Neuronal stem cell (in vitro differentiated cells): ENCODE data around the gene SAMD4A.
A peak's percentile ranks its signal among the peaks of the same experiment; 100 is the strongest.

Experiments used
- DNase-seq: peaks from one replicate; pipeline ENCODE4 v3.0.0-alpha.2; 2013; ENCODE audit warnings: low spot score
- H2AFZ ChIP-seq: one replicate; pipeline ENCODE4 v1.6.1; 2013; ENCODE audit warnings: mild to moderate bottlenecking, low read length, inconsistent platforms
- H2AK5ac ChIP-seq: 2 replicates; pipeline ENCODE4 v1.6.1; 2013; ENCODE audit warnings: low read depth, mild to moderate bottlenecking, inconsistent platforms, low read length, moderate library complexity, mixed read lengths
- H2BK120ac ChIP-seq: 2 replicates; pipeline ENCODE4 v1.6.1; 2013; ENCODE audit warnings: low read depth, mild to moderate bottlenecking, inconsistent platforms, low read length, moderate library complexity, mixed read lengths
- H2BK12ac ChIP-seq: one replicate; pipeline ENCODE4 v1.6.1; 2013; ENCODE audit warnings: low read length, inconsistent platforms
- H2BK15ac ChIP-seq: 2 replicates; pipeline ENCODE4 v1.6.1; 2013; ENCODE audit warnings: mild to moderate bottlenecking, low read length, inconsistent platforms, mixed read lengths
- H2BK5ac ChIP-seq: one replicate; pipeline ENCODE4 v1.6.1; 2013; ENCODE audit warnings: inconsistent platforms, mild to moderate bottlenecking, low read length, moderate library complexity
- H3K14ac ChIP-seq: one replicate; pipeline ENCODE4 v1.6.1; 2013; ENCODE audit warnings: low read length, inconsistent platforms
- H3K18ac ChIP-seq: 2 replicates; pipeline ENCODE4 v1.6.1; 2013; ENCODE audit warnings: low read length, inconsistent platforms
- H3K23ac ChIP-seq: 2 replicates; pipeline ENCODE4 v1.6.1; 2013; ENCODE audit warnings: low read depth, mild to moderate bottlenecking, mixed read lengths, low read length, inconsistent platforms; ENCODE audit not compliant: poor library complexity
- H3K27ac ChIP-seq: replicated peaks from 3 replicates; pipeline ENCODE4 v1.5.1; 2013; ENCODE audit warnings: low read length, inconsistent platforms
- H3K27me3 ChIP-seq, 3 experiments: 2 replicates each; pipeline ENCODE4 v1.6.1; 2013; ENCODE audit warnings: low read length in 3 of 3, mild to moderate bottlenecking in 2 of 3, inconsistent platforms in 1 of 3, low read depth in 1 of 3, mixed read lengths in 1 of 3, moderate library complexity in 1 of 3; ENCODE audit not compliant: control insufficient read depth in 3 of 3, insufficient read depth in 3 of 3
- H3K36me3 ChIP-seq, 2 donors: replicated peaks in 1 of 2; 2 replicates each; pipeline ENCODE4 v1.6.1; 2013; ENCODE audit warnings: low read length in 2 of 2; ENCODE audit not compliant: control insufficient read depth in 2 of 2, insufficient read depth in 2 of 2
- H3K4ac ChIP-seq: 2 replicates; pipeline ENCODE4 v1.6.1; 2013; ENCODE audit warnings: inconsistent platforms, mild to moderate bottlenecking, low read length, moderate library complexity
- H3K4me1 ChIP-seq, 2 donors: 1 replicate in 1 of 2; 2 replicates in 1 of 2; pipeline ENCODE4 v1.6.1; 2013; ENCODE audit warnings: low read length in 2 of 2, low read depth in 1 of 2; ENCODE audit not compliant: control insufficient read depth in 2 of 2, insufficient read depth in 1 of 2
- H3K4me2 ChIP-seq: one replicate; pipeline ENCODE4 v1.6.1; 2013; ENCODE audit warnings: mild to moderate bottlenecking, low read length, inconsistent platforms; ENCODE audit not compliant: insufficient read depth, poor library complexity, severe bottlenecking
- H3K4me3 ChIP-seq, 2 donors: 2 replicates each; pipeline ENCODE4 v1.5.1; 2013; ENCODE audit warnings: low read length in 2 of 2, mild to moderate bottlenecking in 2 of 2, inconsistent platforms in 1 of 2, moderate library complexity in 1 of 2
- H3K79me1 ChIP-seq: one replicate; pipeline ENCODE4 v1.6.1; 2013; ENCODE audit warnings: low read depth, mild to moderate bottlenecking, inconsistent platforms, low read length, moderate library complexity
- H3K9ac ChIP-seq: one replicate; pipeline ENCODE4 v1.6.1; 2013; ENCODE audit warnings: mild to moderate bottlenecking, low read depth, low read length, inconsistent platforms; ENCODE audit not compliant: poor library complexity
- H3K9me3 ChIP-seq, 2 donors: replicated peaks in 1 of 2; 2 replicates each; pipeline versions ENCODE3 to v1.6.1; 2013; ENCODE audit warnings: low read length in 2 of 2, mild to moderate bottlenecking in 2 of 2, inconsistent platforms in 1 of 2, low read depth in 1 of 2, mixed read lengths in 1 of 2, moderate library complexity in 1 of 2; ENCODE audit not compliant: control insufficient read depth in 2 of 2, insufficient read depth in 1 of 2
- H4K8ac ChIP-seq: one replicate; pipeline ENCODE4 v1.6.1; 2013; ENCODE audit warnings: low read depth, mild to moderate bottlenecking, inconsistent platforms, low read length, moderate library complexity
- H4K91ac ChIP-seq: one replicate; pipeline ENCODE4 v1.6.1; 2013; ENCODE audit warnings: low read length, low read depth, mild to moderate bottlenecking, inconsistent platforms; ENCODE audit not compliant: poor library complexity
- WGBS, 2 donors: extraction: QIAGEN DNeasy Blood & Tissue Kit; methylation state at CpG; one replicate each; pipeline ENCODE4 v1.1.7; 2013; ENCODE audit warnings: missing lambda C conversion rate in 2 of 2, mixed read lengths in 1 of 2; ENCODE audit not compliant: insufficient read length in 2 of 2, insufficient replicate concordance in 1 of 2; ENCODE audit errors: extremely low coverage in 2 of 2; 5-methylcytosine and 5-hydroxymethylcytosine counted together

The SAMD4A gene

DNA sequence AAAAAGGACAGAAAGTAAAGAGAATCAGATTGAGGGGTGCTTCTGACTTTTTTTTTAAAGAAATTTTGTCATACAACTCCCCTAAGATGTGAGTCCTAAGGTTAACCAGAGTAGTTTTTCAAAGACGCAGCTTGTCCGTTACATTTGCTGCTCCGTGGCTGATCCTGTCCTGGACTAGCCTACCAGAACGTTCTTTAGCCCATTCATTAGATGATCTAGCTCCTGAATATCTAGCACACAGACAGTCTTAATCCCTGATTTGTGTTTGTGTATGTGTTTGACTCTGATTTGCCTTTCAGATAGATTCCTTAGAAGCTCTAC is 60.3 kb downstream of the SAMD4A start:
- Histone ChIP-seq H2AK5ac (no peak overlapping the region), H3K27me3 (no peaks in the 10 kb centered on the region), H4K91ac (no peak overlapping the region), H3K36me3 (no peaks in the 10 kb centered on the region), H3K23ac (no peak overlapping the region), H2BK120ac (no peak overlapping the region), H3K9me3 (peaks cover 5% of the 10 kb centered on the region in 2 donors), H3K4me2 (no peak overlapping the region), H2AFZ (peak overlapping the region; percentile 78), H2BK15ac (no peak overlapping the region), H3K27ac (peak overlapping the region; percentile 67), H4K8ac (no peak overlapping the region), H3K14ac (no peak overlapping the region), H2BK5ac (no peak overlapping the region), H3K79me1 (no peaks in the 10 kb centered on the region), H3K4me1 (peaks cover 16 to 29% of the 10 kb centered on the region in 2 donors), H2BK12ac (no peak overlapping the region), H3K4me3 (peak overlapping the region in 1 of 2 donors; percentile 39), H3K4ac (no peak overlapping the region), H3K9ac (no peak overlapping the region), H3K18ac (no peak overlapping the region)
- DNase-seq, result no peak
- no CpG with 5 or more reads among the region's 4 CpGs for WGBS, 2 donors

DNA sequence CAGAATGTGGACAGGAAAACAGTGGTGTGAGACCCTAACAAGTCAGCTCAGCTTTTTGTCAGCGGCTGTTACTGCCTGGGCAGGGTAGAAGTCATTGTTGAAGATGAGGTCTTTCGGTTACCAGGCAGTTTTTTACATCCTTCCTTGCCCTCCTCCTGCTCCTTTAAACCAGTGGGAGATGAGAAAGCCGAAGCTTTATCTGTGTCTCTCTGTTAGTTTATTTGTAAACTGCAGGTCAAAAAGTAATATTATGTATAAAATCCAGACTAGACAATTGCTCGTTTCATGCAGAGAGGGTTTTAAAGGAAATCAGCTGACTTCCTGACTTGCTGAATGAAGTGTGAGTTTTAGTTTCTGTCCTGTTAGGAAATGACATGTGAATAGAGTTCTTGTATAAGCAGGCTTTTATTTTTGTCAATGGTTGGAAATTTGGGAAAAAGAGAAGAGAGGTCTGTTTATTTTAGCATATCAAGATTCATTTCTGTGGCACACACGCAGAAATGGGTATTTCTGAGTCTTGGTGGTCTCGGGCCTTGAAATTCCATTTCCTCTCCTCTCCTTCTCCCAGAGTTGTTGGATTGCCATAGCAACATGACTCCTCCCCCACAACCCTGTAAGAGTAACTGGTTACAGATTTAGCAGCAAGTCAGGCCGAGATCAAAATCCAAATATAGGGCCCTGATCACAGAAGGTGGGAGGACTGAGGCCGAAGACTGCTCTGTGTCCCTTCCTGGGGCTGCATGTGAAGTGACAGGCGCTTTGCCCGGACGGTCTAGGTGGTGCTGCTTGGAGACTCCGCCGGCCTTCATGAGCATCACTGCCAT is 60.8 kb downstream of the SAMD4A start:
- Histone ChIP-seq H3K18ac (peak overlapping the region; percentile 62), H3K23ac (no peak overlapping the region), H2BK120ac (no peak overlapping the region), H3K4ac (no peak overlapping the region), H2BK15ac (no peak overlapping the region), H4K91ac (no peak overlapping the region), H4K8ac (no peak overlapping the region), H3K27me3 (no peaks in the 10 kb centered on the region), H3K4me3 (peak overlapping the region in 1 of 2 donors; percentile 39), H3K4me1 (peaks cover 16 to 29% of the 10 kb centered on the region in 2 donors), H3K79me1 (no peaks in the 10 kb centered on the region), H3K14ac (no peak overlapping the region), H2BK12ac (no peak overlapping the region), H2BK5ac (no peak overlapping the region), H3K36me3 (no peaks in the 10 kb centered on the region), H3K9me3 (peaks cover 5 to 9% of the 10 kb centered on the region in 2 donors), H3K27ac (peak overlapping the region; percentile 67), H3K4me2 (no peak overlapping the region), H2AFZ (peak overlapping the region; percentile 78), H3K9ac (no peak overlapping the region), H2AK5ac (no peak overlapping the region)
- WGBS, 2 donors, result no CpG with 5 or more reads among the region's 13 CpGs
- DNase-seq, result no peak

DNA sequence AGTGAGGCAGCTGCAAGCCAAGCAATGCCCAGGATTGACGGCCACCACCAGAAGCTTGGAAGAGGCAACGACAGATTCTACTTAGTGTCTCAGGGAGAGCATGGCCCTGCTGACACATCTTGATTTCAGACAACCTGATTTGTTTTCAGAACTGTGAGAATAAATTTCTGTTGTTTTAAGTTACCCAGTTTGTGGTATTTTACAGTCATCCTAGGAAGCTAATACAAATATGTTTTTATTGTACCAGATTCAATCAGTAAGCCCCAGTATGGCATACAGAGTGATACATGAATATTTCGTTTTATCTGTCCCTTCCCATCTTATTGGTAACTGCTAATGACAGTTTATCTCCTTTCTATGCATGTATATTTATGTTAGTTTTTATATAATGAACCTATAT is 62.3 kb downstream of the SAMD4A start:
- Histone ChIP-seq H3K4me2 (no peak overlapping the region), H3K4me3 (no peak overlapping the region), H2AK5ac (no peak overlapping the region), H3K27me3 (no peaks in the 10 kb centered on the region), H2BK5ac (no peak overlapping the region), H4K91ac (no peak overlapping the region), H3K4ac (no peak overlapping the region), H3K9me3 (peaks cover 5 to 9% of the 10 kb centered on the region in 2 donors), H2AFZ (no peak overlapping the region), H3K79me1 (no peaks in the 10 kb centered on the region), H3K36me3 (no peaks in the 10 kb centered on the region), H3K14ac (no peak overlapping the region), H4K8ac (no peak overlapping the region), H3K9ac (no peak overlapping the region), H3K18ac (no peak overlapping the region), H3K23ac (no peak overlapping the region), H2BK15ac (no peak overlapping the region), H3K4me1 (peaks cover 16 to 29% of the 10 kb centered on the region in 2 donors), H3K27ac (no peak overlapping the region), H2BK12ac (no peak overlapping the region), H2BK120ac (no peak overlapping the region)
- DNase-seq, result no peak
- no CpG with 5 or more reads among the region's 3 CpGs for WGBS, 2 donors

DNA sequence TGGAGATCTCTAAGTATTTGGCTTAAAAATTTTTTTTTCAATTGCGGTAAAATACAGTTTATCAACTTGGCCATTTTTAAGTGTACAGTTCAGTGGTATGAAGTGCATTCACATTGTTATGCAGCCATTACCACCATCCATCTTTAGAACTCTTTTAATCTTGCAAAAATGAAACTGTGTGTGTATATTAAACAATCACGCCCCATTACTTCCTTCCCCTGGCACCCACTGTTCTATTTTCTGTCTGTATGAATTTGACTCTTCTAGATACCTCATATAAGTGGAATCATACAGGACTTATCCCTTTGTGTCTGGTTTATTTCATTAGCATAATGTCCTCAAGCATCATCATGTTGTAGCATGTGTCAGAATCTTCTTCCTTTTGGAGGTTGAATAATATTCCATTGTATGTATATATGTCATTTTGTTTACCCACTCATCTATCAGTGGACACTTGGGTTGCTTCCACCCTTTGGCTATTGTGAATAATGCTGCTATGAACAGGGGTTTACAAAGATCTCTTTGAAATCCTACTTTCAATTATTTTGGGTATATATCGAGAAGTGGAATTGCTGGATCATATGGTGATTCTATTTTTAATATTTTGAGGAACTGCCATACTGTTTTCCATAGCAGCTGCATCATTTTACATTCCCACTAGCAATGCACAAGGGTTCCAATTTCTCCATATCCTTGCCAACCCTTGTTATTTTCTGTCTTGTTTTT is 62.9 kb downstream of the SAMD4A start:
- no peak overlapping the region for H3K9ac ChIP-seq
- H2BK12ac ChIP-seq, result no peak overlapping the region
- H3K4me1 ChIP-seq, result peaks cover 16 to 28% of the 10 kb centered on the region in 2 donors
- no CpG with 5 or more reads among the region's 3 CpGs for WGBS, 2 donors
- no peak overlapping the region for H3K18ac ChIP-seq
- no peak overlapping the region for H3K14ac ChIP-seq
- no peak overlapping the region for H3K4me3 ChIP-seq
- H3K4ac ChIP-seq, result no peak overlapping the region
- no peak for DNase-seq
- no peak overlapping the region for H2AK5ac ChIP-seq
- no peak overlapping the region for H4K8ac ChIP-seq
- H3K23ac ChIP-seq, result no peak overlapping the region
- no peak overlapping the region for H3K4me2 ChIP-seq
- no peak overlapping the region for H2BK5ac ChIP-seq
- no peak overlapping the region for H2BK15ac ChIP-seq
- H3K9me3 ChIP-seq, result peaks cover 5 to 9% of the 10 kb centered on the region in 2 donors
- no peak overlapping the region for H3K27ac ChIP-seq
- no peaks in the 10 kb centered on the region for H3K27me3 ChIP-seq
- no peak overlapping the region for H2BK120ac ChIP-seq
- no peak overlapping the region for H2AFZ ChIP-seq
- no peaks in the 10 kb centered on the region for H3K79me1 ChIP-seq
- no peaks in the 10 kb centered on the region for H3K36me3 ChIP-seq
- no peak overlapping the region for H4K91ac ChIP-seq
